GM04503 (cell line): ENCODE results near the gene MUC6.
A peak's percentile ranks its signal among the peaks of the same experiment; 100 is the strongest.
"Not testable (repeated sequence)": the region's sequence is repeated elsewhere in the genome, so short reads cannot be mapped to it uniquely, and the experiment has no call there.

Source experiments
- DNase-seq: peaks from one replicate; pipeline ENCODE4 v3.0.0-alpha.2; 2012; ENCODE audit warnings: low read depth

MUC6 gene

GRCh38 chr11:987671-988070 lies 48.8 kb downstream of the MUC6 start:
- no peak for DNase-seq

- no peak for DNase-seq
Measured at GRCh38 chr11:986952-987305, 49.6 kb downstream of the MUC6 start.

- DNase-seq, result no peak
Measured at GRCh38 chr11:986270-986951, 50.1 kb downstream of the MUC6 start.

- no peak for DNase-seq
Measured at GRCh38 chr11:985848-986247, 50.7 kb downstream of the MUC6 start.

GRCh38 chr11:985406-985805 lies 51.1 kb downstream of the MUC6 start:
- DNase-seq, result no peak

- no peak for DNase-seq
Measured at GRCh38 chr11:984546-984945, 52.0 kb downstream of the MUC6 start.

- no peak for DNase-seq
Measured at GRCh38 chr11:981764-982163, 54.8 kb downstream of the MUC6 start.

GRCh38 chr11:980438-981357 lies 55.8 kb downstream of the MUC6 start:
- DNase-seq, result no peak

GRCh38 chr11:978781-979180 lies 57.7 kb downstream of the MUC6 start:
- no peak for DNase-seq

GRCh38 chr11:977830-978720 lies 58.4 kb downstream of the MUC6 start:
- no peak for DNase-seq

GRCh38 chr11:976431-977160 lies 59.9 kb downstream of the MUC6 start:
- DNase-seq, result peak; percentile 28

GRCh38 chr11:975827-976226 lies 60.7 kb downstream of the MUC6 start:
- no peak for DNase-seq

GRCh38 chr11:975376-975775 lies 61.1 kb downstream of the MUC6 start:
- not testable (repeated sequence) for DNase-seq

- no peak for DNase-seq
Measured at GRCh38 chr11:973237-973636, 63.3 kb downstream of the MUC6 start.

GRCh38 chr11:972523-973211 lies 63.9 kb downstream of the MUC6 start:
- DNase-seq, result no peak

GRCh38 chr11:971731-972365 lies 64.7 kb downstream of the MUC6 start:
- no peak for DNase-seq

- DNase-seq, result no peak
Measured at GRCh38 chr11:971092-971690, 65.3 kb downstream of the MUC6 start.

- no peak for DNase-seq
Measured at GRCh38 chr11:970319-970871, 66.1 kb downstream of the MUC6 start.

GRCh38 chr11:969651-970205 lies 66.8 kb downstream of the MUC6 start:
- no peak for DNase-seq

GRCh38 chr11:968822-969221 lies 67.7 kb downstream of the MUC6 start:
- DNase-seq, result no peak
